Measurements from ENCODE around the gene GRAMD2A.

Gene GRAMD2A

DNA sequence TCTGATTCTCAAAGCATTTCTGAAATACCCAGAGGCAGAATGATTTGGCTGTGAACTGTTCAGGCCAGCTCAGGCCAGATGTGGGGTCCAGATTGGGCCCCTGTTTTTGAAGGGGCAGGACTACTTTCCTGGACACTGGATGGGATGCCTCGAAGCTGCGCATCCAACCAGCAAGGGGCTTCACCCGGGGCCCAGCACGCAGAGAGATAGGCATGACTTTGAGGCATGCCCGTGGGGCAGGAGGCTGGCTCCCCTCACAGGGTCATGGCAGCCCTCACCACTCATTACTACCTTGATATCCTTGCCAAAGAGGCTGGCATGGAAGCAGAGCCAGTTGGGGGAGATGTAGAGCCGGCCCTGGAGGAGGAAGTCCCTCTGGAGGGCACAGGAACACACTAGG, 30.1 kb downstream of the GRAMD2A start:
- DNase-seq (ENCODE audit: low spot score) = no peak

DNA sequence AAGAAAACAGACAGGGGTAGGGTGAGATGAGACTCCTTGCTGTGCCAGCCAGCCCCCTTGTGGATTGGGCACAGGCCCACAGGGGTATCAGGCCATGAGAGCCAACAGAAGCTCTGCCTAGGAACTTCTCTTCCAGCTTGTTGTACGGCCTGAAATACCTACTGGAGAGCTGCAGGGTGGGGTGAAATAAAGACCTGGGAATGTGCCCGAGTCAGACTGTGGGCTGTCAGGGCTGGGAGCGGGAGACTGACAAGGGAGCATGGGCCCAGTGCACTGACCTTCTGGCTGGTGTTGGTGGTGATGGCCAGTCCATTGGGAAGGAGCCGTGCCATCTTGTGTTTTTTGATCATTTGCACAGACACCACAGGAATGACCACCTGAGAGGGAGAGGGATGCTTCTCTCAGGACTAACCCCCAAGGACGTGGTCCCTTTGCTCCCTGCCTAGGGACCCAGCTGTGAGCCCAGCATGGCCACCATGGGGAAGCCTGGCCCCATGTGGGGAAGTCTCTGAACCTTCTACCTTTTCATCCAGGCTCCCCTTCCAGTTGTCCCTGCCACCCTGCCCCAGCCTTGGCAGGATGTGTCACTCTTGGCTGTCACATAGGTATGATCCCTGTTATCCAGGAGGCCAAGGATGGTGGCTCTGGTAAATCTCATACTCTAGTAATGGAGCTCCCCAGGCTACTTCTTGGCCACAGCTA, 30.7 kb downstream of the GRAMD2A start:
- no peak for DNase-seq (ENCODE audit: low spot score)

DNA sequence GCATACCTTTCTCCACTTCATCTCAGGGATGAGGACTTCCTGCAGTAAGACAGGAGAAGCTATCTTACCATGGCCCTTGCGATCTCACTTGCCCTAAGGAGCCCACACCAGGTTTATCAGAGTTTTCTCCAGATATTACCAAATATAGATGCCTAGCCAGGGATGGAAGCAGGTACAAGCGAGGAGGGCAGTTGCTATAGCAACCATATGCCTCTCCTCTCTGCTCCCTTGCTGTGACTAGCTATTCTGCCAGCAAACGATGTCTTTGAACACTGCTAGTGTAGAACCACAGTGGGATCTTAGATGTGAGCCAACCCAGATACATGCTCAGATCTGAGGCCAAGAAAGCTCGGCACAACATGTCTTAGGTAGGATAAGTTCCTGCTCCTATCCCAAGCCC, 33.9 kb downstream of the GRAMD2A start:
- DNase-seq (ENCODE audit: low spot score) = no peak

DNA sequence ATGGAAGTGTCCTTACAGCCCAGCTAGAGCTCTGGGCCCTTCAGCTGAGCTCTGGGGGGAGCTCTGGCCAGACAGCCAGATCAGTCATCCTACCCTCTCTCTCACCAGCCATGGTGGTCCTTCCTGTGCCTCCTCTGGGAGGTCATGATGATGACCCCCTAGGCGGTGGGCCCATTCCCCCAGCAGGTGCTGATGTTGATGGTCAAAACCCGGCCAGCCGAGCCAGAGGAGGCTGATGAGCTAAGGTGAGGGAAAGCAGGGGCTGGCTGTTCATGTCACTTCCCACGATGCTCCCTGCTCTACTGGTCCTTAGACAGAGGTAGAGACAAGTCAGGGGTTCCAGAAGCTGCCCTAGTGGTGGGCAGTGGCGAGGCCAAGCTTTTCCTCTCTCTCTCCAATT, 35.0 kb downstream of the GRAMD2A start:
- DNase-seq (ENCODE audit: low spot score) = no peak

DNA sequence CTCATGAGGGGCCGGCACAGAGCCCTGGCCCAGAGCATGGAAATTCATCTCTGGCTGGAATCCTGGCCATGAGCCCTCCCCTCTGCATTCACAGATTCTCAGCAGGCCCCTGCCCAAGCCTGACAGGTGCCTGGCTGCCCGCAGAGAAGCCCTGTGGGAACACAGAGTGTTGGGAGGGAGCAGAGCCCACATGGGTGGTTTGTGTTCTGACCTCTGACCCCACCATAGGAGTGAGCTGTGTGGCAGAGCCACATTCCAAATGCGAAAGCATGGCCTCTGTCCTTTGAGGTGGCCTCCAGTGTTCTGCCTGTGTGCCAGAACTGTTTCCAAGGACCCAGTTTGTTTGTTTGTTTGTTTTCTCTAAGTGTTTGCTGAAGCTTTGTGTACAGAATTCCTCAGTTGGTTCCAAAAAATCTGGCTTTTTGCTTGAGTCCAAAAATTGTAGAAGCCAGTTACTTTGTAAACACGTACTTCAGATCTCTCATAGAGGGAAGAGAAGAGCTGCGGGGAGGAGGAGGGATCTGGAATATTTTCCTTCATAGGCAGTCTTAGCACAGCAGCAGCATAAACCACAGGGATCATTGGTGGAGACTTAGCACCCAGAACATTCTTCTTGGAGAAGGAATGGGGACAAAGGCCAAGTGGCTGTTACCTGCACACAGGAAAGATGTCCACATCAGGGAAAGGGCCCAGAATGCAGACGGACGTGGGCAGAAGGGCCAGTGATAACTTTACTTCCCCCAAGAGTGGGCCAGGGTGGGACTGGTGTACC, 36.0 kb downstream of the GRAMD2A start:
- DNase-seq (ENCODE audit: low spot score) = no peak

DNA sequence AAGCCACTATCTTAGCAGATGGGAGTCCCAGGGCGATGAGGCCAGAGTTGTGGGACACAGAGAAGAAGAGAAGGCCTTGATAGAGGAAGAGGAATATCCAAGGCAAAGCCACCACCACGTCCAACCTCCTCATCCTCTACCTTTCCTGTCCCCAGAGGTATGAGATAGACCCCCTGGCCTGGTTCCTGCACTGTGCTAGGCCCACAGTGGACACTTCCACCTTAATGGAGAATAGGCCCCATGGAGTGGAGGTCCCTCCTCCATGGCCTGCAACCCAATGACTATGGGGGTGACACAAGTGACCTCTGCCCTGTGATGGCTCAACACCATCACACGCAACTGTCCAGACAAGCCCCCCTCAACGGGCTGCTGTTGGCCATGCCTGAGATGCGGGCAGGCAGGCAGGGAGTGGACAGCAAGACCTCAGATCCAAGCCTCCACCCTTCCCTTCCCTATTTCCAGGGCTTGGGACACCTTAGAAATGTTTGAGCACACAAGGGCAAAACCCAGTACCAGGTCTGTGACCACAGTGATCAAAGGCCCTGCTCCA, 36.8 kb downstream of the GRAMD2A start:
- no peak for DNase-seq (ENCODE audit: low spot score)

DNA sequence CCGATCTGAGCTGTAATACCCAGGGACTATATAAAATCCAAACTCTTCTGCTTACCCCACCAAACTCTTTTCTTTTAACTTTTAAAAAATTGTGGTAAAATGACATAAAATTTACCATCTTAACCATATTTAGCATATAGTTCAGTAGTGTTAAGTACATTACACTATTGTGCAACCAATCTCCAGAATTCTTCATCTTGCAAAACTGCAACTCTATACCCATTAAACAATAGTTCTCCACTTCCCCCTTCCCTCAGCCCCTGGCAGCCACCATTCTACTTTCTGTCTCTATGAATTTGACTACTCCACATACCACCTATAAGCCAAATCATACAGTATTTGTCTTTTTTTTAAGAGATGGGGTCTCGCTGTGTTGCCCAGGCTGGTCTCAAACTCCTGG, 40.7 kb downstream of the GRAMD2A start:
- no peak for DNase-seq (ENCODE audit: low spot score)

DNA sequence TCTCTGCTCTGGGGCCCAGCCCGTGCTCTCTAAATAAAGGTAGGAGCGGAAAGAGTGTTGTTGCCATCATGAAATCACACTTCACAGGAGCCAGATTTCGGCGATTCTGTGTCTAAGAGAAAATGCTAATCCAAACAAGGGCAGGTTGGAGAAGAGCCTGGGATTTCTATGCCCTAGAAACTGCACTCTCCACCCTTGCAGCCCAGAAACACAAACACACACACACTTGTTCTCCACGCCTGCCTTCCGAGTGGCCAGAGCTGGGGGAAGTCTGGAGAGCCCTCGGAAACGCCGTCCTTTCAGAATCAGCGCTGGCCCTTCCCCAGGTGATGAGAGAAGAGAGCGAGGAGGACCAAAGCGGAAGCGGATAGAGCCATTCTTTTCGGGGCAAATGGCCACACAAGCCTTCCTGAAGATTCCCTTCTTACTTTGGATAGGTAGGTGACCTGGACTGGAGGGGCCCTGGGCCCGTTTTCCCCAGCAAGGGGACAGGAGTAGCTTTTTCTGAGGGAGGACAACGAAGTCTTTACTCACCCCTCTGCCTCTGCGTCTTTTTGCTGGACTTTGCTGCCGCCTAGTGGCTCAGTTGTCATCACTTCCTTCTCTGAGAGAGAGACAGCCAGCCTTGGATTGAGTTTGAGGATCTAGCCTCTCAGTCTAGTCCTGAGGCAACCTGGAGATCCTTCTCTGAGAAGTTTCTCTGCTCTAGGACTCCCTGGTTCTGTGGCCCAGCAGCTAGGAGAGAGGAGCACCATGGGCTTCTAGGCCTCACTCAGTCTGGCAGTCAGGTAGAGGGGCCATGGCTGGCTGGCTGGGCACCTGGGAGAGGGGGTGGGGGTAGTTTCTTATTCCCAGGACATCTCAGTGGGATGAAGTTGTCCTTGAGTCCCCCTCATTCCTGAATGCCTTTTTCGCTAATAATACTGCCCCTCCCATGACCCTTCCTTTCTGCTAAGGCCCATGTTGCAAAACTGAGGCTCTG, 41.7 kb downstream of the GRAMD2A start:
- DNase-seq (ENCODE audit: low spot score) = peak; percentile 77

DNA sequence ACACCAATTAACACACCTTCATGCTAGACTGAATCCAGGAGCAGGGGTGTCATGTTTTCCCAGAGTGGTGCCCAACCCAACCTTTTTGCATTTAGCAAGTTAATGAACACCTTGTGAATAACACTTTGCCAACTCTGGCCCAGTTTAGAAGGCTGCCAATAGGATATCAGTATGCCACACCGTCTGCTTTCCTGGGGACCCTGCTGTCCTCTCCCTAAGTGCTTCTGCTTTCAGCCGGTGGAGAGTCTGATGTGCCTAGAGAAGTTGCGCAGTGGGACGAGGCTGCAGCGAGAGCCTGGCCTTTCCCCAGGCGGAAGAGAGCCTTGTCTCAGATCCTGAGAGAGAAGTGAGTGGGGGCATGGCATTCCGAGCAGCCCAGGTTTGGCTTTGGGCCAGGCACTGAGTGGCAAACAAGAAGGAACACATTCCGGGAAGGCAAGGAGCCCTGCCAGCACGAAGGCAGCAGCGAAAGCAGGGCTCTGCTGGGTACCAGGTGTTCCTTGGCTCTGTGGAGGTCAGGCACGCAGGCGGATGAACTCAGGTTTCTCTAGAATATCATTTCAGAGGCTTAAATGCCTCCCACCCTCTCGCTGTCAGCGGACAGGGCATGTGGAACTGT, 42.5 kb downstream of the GRAMD2A start:
- DNase-seq (ENCODE audit: low spot score) = peak; percentile 30

DNA sequence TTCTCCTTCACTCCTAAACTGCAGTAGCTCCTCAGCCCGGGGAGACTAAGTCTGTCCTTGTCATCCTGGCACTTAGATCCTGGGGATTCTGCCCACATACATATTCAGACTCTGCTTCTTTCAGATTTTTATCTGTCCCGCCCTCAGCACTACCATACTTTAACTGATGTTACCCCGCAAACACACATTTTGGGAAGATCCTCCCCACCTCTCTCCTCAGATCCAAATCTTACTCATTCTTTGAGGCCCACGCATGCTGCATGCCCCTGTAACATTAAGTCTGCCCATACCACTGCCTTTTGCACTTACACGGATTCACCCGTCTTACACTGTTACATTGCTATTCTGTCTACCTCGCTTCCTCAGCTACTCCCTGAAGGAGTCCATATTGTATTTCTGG, 43.3 kb downstream of the GRAMD2A start:
- no peak for DNase-seq (ENCODE audit: low spot score)

DNA sequence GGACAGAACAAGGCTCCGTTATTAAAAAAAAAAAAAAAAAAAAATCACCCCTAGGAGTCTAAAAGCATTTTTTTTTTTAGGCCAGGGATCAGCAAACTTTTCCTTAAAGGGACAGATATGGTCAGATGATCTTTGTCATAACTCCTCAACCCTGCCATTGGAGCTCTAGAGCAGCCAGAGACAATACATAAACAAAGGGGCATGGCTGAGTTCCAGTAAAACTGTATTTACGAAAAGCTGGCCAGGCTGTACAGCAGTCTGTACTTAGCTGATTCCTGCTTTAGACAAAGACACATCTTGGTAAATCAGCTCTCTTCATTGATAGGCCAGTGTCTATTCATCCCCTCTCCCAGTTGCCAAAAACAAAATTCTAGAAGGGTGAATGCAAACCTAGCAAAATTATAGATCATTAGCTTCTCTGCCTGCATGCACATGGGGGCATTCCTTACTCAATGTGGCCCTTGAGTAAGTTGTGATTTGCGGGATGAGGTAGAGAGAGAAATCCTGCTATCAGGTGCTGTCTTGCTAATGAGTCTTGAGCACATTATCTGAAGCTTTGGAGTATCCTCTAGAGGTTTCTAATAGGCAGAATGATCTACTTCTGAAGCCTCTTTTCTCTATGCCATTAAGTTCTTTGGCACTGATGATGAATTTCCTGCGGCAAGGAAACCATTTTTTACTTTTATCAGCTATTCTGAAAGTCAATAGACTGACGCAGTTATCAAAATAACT, 44.2 kb downstream of the GRAMD2A start:
- DNase-seq (ENCODE audit: low spot score) = no peak

DNA sequence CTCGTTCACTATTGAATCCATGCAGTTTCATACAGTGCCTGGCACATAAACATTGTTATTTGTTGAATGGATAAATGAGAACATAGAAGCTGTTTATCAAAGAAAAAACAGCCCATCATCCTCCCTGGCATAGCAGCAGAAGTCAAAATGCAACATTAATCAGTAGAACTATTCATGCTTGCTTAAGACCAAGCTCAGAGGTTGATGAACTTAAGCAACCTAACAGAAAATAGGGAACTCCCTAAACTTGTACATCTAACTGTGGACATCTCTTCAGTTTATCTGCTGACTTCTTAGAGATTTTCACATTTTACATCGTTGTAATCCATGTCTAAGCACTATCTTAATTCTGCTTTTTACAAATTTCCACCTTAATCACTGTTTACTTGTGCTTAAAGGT, 50.2 kb downstream of the GRAMD2A start:
- DNase-seq (ENCODE audit: low spot score) = no peak

DNA sequence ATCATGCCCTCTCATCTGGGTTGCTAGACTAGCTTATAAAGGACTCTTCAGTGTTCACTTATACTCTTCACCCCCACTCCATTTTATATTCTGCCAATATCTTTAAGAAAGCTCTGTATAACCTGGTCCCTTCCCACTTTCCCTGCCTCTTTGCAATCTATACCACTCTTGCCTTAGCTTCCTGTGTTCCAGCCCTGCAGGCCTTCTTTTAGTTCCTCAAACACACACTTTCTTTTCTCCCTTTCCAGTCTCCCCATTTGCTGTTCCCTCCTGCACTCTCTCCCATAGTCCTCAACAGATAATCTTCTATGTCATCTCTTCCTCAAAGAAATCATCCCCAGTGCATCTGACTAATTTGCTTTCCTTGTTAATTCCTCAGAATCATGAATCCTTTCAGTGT, 50.7 kb downstream of the GRAMD2A start:
- DNase-seq (ENCODE audit: low spot score) = no peak

DNA sequence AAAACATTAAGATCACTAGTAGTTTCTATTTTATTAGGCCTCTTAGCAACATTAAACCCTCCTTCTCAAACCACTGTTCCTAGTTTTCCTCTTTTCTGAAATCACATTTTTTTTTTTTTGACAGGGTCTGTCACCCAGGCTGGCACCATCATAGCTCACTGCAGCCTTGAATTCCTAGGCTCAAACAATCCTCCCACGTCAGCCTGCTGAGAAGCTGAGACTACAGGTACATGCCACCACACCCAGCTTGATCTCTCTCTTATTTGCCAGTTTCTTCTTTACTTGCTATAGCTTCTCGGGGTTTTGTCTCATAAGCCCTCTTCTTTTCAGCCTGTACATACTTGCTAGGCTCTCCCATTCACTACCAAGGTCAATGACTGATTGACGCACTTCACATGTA, 51.4 kb downstream of the GRAMD2A start:
- no peak for DNase-seq (ENCODE audit: low spot score)

DNA sequence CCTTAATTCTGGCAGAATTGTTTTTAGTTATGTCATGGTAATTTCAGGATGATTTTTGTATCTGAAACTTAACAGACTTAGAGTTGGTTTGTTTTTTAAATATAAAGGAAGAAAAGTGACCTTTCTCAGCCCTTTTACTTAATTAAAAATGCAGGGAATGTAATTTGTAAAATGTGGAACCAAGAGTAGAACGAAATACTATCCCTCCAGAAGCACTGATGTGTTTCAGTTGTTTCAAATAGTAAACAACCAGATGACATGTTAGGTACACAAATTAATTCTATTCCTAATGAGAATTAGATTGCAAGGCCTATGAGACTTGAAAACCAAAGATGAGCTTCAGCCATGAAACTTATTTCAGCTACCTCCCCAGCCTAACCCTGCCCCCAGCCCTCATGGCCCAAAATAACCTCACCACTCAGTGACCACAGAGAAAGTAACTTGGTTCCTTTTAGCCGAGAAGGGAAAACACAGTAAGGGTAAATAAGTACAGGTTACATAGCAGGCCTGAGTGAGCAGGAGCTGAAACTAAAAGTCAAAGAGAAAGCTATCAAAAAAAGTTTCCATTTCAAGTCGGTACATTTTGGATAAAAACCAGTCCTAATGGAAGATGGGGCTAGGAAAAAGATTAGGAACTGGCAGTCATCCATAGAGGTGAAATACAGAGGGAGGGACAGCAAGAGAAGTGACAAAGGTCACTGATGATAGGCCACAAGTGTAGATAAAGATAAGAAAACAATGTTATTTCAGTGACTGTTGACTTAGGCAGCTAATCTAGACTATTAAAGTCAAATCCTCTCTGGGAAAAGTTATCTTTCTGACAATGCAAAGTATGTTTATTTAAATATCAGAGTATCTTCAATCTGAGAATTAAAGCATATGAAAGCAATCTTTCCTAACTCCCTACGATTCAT, 56.2 kb downstream of the GRAMD2A start:
- DNase-seq (ENCODE audit: low spot score) = no peak

DNA sequence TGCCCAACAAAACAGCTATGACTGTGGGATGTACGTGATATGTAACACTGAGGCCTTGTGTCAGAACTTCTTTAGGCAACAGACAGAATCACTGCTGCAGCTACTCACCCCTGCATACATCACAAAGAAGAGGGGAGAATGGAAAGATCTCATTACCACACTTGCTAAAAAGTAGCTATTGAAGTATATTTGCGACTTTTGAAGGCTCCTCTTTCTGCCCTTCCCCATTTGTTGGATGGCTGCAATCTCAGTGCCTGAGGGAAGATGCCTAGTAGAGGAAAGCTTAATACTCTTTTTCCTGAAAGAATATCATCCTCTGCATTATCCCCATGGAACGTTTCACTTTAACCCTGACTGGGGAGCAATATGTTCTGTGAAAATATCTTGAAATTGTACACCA, 57.5 kb downstream of the GRAMD2A start:
- DNase-seq (ENCODE audit: low spot score) = no peak

DNA sequence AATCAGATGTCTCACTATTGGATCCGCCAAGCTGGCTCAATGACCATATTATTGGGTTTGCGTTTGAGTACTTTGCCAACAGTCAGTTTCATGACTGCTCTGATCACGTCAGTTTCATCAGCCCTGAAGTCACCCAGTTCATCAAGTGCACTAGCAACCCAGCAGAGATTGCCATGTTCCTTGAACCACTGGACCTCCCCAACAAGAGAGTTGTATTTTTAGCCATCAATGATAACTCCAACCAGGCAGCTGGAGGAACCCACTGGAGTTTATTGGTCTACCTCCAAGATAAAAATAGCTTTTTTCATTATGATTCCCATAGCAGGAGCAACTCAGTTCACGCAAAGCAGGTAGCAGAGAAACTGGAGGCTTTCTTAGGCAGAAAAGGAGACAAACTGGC, 57.9 kb downstream of the GRAMD2A start:
- no peak for DNase-seq (ENCODE audit: low spot score)

DNA sequence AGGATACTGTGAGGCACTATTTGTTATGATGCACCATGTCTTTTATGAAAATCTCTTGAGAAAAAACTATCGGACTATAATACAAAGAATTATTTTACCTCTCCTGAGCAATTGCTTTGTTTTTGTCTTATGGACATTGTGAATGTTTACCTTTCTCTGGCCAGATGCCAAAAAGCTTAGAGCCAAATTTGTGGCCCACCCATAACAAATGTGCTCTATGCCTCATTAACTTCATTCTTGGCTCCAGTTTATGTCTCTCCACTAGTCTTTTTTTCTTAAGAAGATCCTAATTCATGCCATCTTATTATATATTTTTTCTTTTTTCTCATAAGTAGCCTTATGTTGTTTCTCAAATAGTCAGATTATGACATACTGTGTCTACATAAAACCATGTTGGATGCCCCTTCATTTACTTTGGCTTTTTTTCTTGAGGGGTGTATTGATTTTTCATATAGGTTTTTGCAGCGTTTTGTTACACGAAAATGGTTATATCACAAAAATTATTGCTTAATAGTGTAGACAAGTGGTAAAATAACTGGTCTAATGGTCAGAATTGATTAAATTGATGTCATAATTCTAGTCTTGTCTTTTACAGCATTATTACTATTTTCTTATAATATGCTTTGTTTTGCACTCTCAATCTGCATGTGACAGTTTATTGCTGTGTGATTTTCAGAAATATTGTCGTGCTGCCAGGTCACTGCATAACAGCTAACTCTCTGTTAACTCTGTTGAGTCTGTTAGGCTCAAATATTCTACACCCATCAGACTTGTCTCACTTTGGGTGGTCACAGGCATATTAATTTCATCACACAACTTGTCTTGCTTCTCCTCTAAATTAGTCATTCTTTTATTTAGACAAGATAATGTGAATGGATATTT, 61.2 kb downstream of the GRAMD2A start:
- DNase-seq (ENCODE audit: low spot score) = no peak

DNA sequence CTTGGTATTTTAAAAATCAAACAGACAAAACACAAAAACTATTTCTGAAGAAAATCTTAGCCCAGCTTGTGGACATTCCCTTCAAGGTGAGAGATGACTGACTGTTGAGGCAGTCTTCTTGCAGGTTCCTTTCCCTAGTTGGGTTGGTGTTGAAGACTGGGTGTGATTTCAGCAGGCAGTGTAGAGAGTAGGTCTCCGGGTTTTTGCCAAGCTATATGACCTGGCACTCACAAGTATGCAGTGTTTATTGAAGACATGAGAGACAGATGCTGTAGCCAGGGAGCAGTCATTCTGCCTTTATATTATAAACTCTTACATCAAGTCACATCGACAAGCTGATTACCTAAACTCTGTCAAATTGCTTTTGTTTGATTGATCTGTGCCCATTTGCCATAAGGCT, 61.9 kb downstream of the GRAMD2A start:
- no peak for DNase-seq (ENCODE audit: low spot score)

Data from kidney capillary endothelial cell (primary cell).